NCI-H510A treated with DMSO at 0.1 percent for 48 hours (cell line): ENCODE measurements around the gene MACROD1.
A peak's percentile ranks its signal among the peaks of the same experiment; 100 is the strongest.

Experiments used
- DNase-seq: peaks from one replicate; lab custom pipeline; 2025; lab: John Stamatoyannopoulos, UW

The MACROD1 gene

GRCh38 chr11:64112771-64113461 is 53.0 kb downstream of the MACROD1 start:
- no peak for DNase-seq

- DNase-seq = no peak
Observed at GRCh38 chr11:64110465-64111375, 55.2 kb downstream of the MACROD1 start.

- no peak for DNase-seq
Observed at GRCh38 chr11:64109332-64109731, 56.6 kb downstream of the MACROD1 start.

GRCh38 chr11:64107303-64107702 is 58.6 kb downstream of the MACROD1 start:
- DNase-seq = no peak

- no peak for DNase-seq
Observed at GRCh38 chr11:64104632-64105031, 61.3 kb downstream of the MACROD1 start.

- no peak for DNase-seq
Observed at GRCh38 chr11:64103277-64103985, 62.5 kb downstream of the MACROD1 start.

- no peak for DNase-seq
Observed at GRCh38 chr11:64102005-64102738, 63.7 kb downstream of the MACROD1 start.

- DNase-seq = no peak
Observed at GRCh38 chr11:64101461-64101860, 64.5 kb downstream of the MACROD1 start.

- DNase-seq = no peak
Observed at GRCh38 chr11:64100782-64101353, 65.0 kb downstream of the MACROD1 start.

GRCh38 chr11:64100360-64100759 is 65.6 kb downstream of the MACROD1 start:
- peak; percentile 54 for DNase-seq

GRCh38 chr11:64099436-64099835 is 66.5 kb downstream of the MACROD1 start:
- no peak for DNase-seq

- DNase-seq = no peak
Observed at GRCh38 chr11:64098318-64098831, 67.5 kb downstream of the MACROD1 start.

GRCh38 chr11:64097468-64098317 is 68.2 kb downstream of the MACROD1 start:
- DNase-seq = no peak

- peak; percentile 57 for DNase-seq
Observed at GRCh38 chr11:64096835-64097234, 69.1 kb downstream of the MACROD1 start.

GRCh38 chr11:64095949-64096348 is 70.0 kb downstream of the MACROD1 start:
- no peak for DNase-seq

- DNase-seq = no peak
Observed at GRCh38 chr11:64095273-64095817, 70.6 kb downstream of the MACROD1 start.

- no peak for DNase-seq
Observed at GRCh38 chr11:64094463-64095260, 71.3 kb downstream of the MACROD1 start.

GRCh38 chr11:64093233-64094039 is 72.5 kb downstream of the MACROD1 start:
- peak; percentile 25 for DNase-seq
